Sigmoid colon (tissue), 7 donors: Measurements from ENCODE around the gene METTL8. TPM values are rescaled to one million over a fixed set of nuclear protein-coding genes. Genes with fewer than 3 reads are reported as not detected.
A peak's percentile ranks its signal among the peaks of the same experiment; 100 is the strongest.

Experiments
- DNase-seq: peaks from one replicate; pipeline ENCODE4 v3.0.0-alpha.2; 2019
- H3K27ac ChIP-seq, 4 donors: fragments of 200-600 bp; sonication (generic); one replicate each; pipeline ENCODE4 v1.5.1; 2016 to 2019; ENCODE audit warnings: mild to moderate bottlenecking in 1 of 4
- H3K27me3 ChIP-seq, 3 donors: fragments of 200-600 bp; sonication (generic); one replicate each; pipeline ENCODE4 v1.5.1; 2019; ENCODE audit warnings: mild to moderate bottlenecking in 1 of 3
- H3K36me3 ChIP-seq, 4 donors: fragments of 200-600 bp; sonication (generic); one replicate each; pipeline ENCODE4 v1.5.1; 2016 to 2019
- H3K4me1 ChIP-seq, 4 donors: fragments of 200-600 bp; sonication (generic); one replicate each; pipeline ENCODE4 v1.5.1; 2017 to 2019
- H3K4me3 ChIP-seq, 4 donors: fragments of 200-600 bp; sonication (generic); one replicate each; pipeline ENCODE4 v1.5.1; 2017 to 2019; ENCODE audit warnings: mild to moderate bottlenecking in 2 of 4, moderate library complexity in 1 of 4
- H3K9me3 ChIP-seq, 4 donors: fragments of 200-600 bp in 3 of 4; sonication (generic) in 3 of 4; one replicate each; pipeline versions ENCODE4 v1.5.1 to v1.6.1; 2013 to 2019
- EP300 ChIP-seq, 4 donors: sonication (generic); formaldehyde crosslinking; IDR thresholded peaks; one replicate each; pipeline ENCODE4 v1.6.1; 2017; ENCODE audit warnings: antibody characterized with exemption in 4 of 4
- POLR2A ChIP-seq, 2 donors: fragments of 450-650 bp; IDR thresholded peaks; one replicate each; pipeline ENCODE4 v1.6.1; 2016; ENCODE audit warnings: antibody characterized with exemption in 2 of 2, mild to moderate bottlenecking in 2 of 2, moderate library complexity in 2 of 2
- POLR2AphosphoS5 ChIP-seq, 4 donors: sonication (generic); formaldehyde crosslinking; IDR thresholded peaks; one replicate each; pipeline ENCODE4 v1.6.1; 2017; ENCODE audit warnings: antibody characterized with exemption in 4 of 4
- WGBS, 2 donors: extraction: QIAGEN DNeasy Blood & Tissue Kit; methylation state at CpG; one replicate each; pipeline ENCODE4 v1.1.7; 2013; 5-methylcytosine and 5-hydroxymethylcytosine counted together
- intact Hi-C: fragments of 100-400 bp; cut with DNase I; formaldehyde crosslinking; loops from one replicate; pipeline ENCODE4 v1.15.1; 2023
- polyA plus RNA-seq, 3 donors: library from polyadenylated mRNA; stranded (reverse); fragments of 200-250 nt; gene quantifications; one replicate each; pipeline ENCODE4 v1.2.3, GENCODE V29; 2013
- total RNA-seq, 4 donors: library from RNA; depleted of rRNA; stranded (reverse); fragments of >200 nt; gene quantifications; one replicate each; pipeline ENCODE4 v1.1.0, GENCODE V29; 2016
- TF ChIP-seq, protein P1 (sequence below), 4 experiments: fragments of 450-650 bp in 3 of 4; fragments of 200-600 bp in 1 of 4; IDR thresholded peaks; one replicate each; pipeline ENCODE4 v1.5.1; 2016 to 2019; ENCODE audit warnings: antibody characterized with exemption in 4 of 4, mild to moderate bottlenecking in 3 of 4, moderate library complexity in 2 of 4
- donor health status: healthy with polysubstance abuse.
- donor health status: Bipolar disorder and iron deficiency.
- donor health status: healthy.

METTL8 gene
- total and polyA plus RNA-seq, 7 donors: 3.0 to 42.7 (median 30.1) TPM

DNA sequence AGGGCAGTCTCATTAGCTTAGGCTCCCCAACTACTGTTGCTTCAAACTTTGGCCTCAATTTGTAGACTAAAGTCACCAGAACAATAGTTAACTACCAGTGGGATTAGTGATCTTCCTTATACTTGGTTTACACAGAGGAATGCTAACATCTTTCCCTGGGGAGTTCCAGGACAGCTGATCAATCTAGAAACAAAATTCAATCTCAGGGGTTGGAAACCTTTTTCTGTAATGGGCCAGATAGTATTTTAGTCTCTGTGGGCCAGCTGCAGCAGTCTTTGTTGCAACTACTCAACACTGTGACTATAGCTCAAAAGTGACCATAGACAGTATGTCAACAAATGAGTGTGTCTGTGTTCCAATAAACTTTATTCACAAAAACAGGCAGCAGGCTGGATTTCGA, 85.7 kb downstream of the METTL8 start:
- Histone ChIP-seq H3K27ac (peak overlapping the region; percentile 50 to 81 (median 74)), H3K27me3 (no peaks in the 10 kb centered on the region), H3K36me3 (no peaks in the 10 kb centered on the region), H3K4me3 (no peak overlapping the region), H3K9me3 (no peaks in the 10 kb centered on the region), H3K4me1 (peaks cover 0 to 41% (median 38%) of the 10 kb centered on the region in 4 donors)
- DNase-seq: no peak
- no peak for TF ChIP-seq POLR2AphosphoS5 (IDR thresholded peaks at IDR 0.05)
- WGBS, 2 donors: 67 to 78% methylated on average over 1 of the region's 1 CpG
- intact Hi-C loops: no loop called here

DNA sequence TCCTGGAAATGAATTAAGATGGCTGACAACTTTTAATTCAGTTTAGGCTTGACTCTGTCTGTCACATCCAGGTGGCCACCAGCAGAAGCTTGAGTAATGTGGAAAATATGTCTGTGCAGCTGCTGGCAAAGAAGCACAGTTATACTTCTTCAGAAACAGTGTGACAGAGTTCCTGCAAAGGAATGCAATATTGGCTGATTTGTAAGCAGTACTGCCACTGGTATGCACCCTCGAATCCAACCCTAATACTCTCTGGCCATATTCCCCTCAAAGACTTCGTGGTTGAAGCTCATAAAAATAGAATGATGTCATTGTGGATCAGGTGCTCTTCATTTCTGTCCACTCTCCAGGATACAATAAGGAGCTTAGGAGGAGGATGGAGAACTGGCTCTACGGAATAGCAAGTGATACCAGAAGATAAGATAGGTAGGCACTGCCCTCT, 86.2 kb downstream of the METTL8 start:
- no peak for DNase-seq
- H3K36me3 ChIP-seq: no peaks in the 10 kb centered on the region
- intact Hi-C loops: no loop called here
- 31 to 51% methylated on average over 3 of the region's 3 CpGs for WGBS, 2 donors
- peak overlapping the region; percentile 50 to 81 (median 74) for H3K27ac ChIP-seq
- H3K9me3 ChIP-seq: no peaks in the 10 kb centered on the region
- TF ChIP-seq EP300 (IDR thresholded peaks at IDR 0.05): peak in 2 of 4 donors; percentile 36 to 57
- no peak for TF ChIP-seq POLR2A (IDR thresholded peaks at IDR 0.05)
- peak in 3 of 4 donors; percentile 28 to 49 (median 34) for TF ChIP-seq POLR2AphosphoS5 (IDR thresholded peaks at IDR 0.05)
- no peak overlapping the region for H3K4me3 ChIP-seq
- no peaks in the 10 kb centered on the region for H3K27me3 ChIP-seq
- peaks cover 0 to 45% (median 38%) of the 10 kb centered on the region in 4 donors for H3K4me1 ChIP-seq

DNA sequence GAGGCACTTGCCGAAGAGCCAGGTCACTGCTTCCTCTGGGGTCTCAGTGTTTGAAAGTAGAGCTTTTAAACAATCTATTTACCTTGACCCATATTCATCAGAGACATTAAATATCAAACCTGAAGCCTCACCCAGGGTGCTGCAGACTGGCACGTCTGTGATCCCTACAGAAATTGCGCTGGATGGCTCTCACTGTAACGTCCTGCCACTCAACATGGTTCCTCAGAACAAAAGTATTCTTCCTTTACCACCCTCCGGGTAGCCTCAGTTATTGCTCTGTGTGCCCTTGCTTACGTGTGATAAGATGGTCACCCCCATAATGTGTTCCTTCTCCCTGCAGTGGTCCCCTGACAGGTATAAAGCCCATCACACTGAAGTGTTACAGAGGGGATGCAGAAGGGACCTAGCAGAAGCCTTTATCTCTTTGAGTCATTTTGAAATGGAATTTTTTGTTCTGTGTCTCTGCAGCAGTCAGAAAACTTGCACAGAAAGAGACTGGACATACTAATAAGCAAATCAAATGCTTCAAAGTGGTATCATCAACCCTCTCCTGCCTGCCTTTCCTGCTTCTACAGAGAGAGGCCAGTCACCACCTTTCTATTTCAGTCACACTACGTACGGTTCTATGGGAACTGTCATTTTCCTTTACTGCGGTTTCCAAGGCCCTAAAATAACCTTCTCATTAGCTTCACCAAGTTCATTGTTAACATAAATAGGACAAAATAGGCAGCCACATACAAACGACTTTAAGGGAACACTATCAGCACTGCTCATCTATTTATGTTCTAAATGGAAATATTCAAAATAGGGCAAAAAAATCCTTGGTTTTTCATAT, 86.8 kb downstream of the METTL8 start:
- 24 to 54% methylated on average over 10 of the region's 10 CpGs for WGBS, 2 donors

DNA sequence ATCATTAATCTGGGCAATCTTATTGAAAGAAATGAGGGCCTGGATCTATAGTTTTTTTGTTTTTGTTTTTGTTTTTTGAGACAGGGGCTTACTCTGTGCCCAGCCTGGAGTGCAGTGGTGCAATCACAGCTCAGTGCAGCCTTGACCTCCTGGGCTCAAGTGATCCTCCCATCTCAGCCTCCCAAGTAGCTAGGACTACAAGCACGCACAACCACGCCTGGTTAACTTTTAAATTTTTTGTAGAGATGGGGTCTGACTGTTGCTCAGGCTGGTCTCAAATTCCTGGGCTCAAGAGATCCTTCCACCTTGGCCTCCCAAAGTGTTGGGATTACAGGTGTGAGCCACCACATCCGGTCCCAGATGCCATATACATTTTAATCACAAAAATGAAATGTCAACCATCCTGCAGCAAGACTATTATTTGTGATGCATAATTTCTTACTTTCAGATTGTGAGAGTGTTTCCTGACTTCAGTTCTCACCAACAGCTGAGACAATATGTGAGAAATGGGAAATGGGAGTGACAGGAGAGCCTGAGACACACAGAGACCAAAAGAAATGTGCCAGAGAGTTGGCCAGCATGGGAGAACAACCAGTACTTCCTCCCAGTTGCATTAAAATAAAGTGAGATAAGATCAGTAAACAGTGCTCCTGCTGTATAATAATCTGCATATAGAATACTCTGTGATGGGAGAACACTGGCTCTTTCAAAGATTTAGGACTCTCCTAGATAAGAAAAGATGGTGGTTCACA, 87.6 kb downstream of the METTL8 start:
- WGBS, 2 donors: 78 to 89% methylated on average over 3 of the region's 3 CpGs
- no peaks in the 10 kb centered on the region for H3K27me3 ChIP-seq
- H3K27ac ChIP-seq: peak overlapping the region in 3 of 4 donors; percentile 50 to 81 (median 78)
- H3K4me3 ChIP-seq: no peak overlapping the region
- no peaks in the 10 kb centered on the region for H3K36me3 ChIP-seq
- no peak for DNase-seq
- peaks cover 0 to 55% (median 47%) of the 10 kb centered on the region in 4 donors for H3K4me1 ChIP-seq
- intact Hi-C loops: no loop called here
- no peaks in the 10 kb centered on the region for H3K9me3 ChIP-seq
- TF ChIP-seq EP300 (IDR thresholded peaks at IDR 0.05) (no peak), POLR2AphosphoS5 (IDR thresholded peaks at IDR 0.05) (no peak), POLR2A (IDR thresholded peaks at IDR 0.05) (no peak)
- TF ChIP-seq, protein P1, sequence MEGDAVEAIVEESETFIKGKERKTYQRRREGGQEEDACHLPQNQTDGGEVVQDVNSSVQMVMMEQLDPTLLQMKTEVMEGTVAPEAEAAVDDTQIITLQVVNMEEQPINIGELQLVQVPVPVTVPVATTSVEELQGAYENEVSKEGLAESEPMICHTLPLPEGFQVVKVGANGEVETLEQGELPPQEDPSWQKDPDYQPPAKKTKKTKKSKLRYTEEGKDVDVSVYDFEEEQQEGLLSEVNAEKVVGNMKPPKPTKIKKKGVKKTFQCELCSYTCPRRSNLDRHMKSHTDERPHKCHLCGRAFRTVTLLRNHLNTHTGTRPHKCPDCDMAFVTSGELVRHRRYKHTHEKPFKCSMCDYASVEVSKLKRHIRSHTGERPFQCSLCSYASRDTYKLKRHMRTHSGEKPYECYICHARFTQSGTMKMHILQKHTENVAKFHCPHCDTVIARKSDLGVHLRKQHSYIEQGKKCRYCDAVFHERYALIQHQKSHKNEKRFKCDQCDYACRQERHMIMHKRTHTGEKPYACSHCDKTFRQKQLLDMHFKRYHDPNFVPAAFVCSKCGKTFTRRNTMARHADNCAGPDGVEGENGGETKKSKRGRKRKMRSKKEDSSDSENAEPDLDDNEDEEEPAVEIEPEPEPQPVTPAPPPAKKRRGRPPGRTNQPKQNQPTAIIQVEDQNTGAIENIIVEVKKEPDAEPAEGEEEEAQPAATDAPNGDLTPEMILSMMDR (IDR thresholded peaks at IDR 0.05): no peak

More for the DNA sequence above, 86.8 kb downstream of the METTL8 start:
- no peak for DNase-seq
- peak overlapping the region; percentile 50 to 81 (median 74) for H3K27ac ChIP-seq
- no peaks in the 10 kb centered on the region for H3K27me3 ChIP-seq
- intact Hi-C loops: no loop called here
- H3K36me3 ChIP-seq: no peaks in the 10 kb centered on the region
- H3K4me3 ChIP-seq: no peak overlapping the region
- peaks cover 0 to 52% (median 44%) of the 10 kb centered on the region in 4 donors for H3K4me1 ChIP-seq
- TF ChIP-seq POLR2A (IDR thresholded peaks at IDR 0.05) (no peak), POLR2AphosphoS5 (IDR thresholded peaks at IDR 0.05) (no peak), EP300 (IDR thresholded peaks at IDR 0.05) (no peak)
- TF ChIP-seq, protein P1 (IDR thresholded peaks at IDR 0.05): no peak
- H3K9me3 ChIP-seq: no peaks in the 10 kb centered on the region

DNA sequence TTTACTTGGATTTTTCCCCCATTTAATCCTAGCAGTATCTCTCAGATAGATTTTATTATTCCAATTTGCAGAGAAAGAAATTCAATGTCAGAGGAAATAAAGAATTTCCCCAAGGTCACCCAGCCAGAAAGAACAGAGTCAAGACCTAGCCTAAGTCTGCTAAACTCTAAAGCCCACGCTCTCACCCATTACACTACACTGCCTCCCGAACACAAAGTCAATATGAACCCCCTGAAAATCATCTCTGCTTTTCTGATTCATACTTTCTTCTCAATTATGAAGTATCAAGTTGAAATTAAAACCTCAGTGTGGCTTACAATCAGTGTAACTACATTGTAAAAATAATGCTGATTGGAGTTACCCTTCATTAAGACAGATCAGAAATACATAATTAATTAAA, 89.6 kb downstream of the METTL8 start:
- no peaks in the 10 kb centered on the region for H3K9me3 ChIP-seq
- H3K4me1 ChIP-seq: peaks cover 0 to 55% (median 47%) of the 10 kb centered on the region in 4 donors
- intact Hi-C loops: no loop called here
- no peaks in the 10 kb centered on the region for H3K36me3 ChIP-seq
- peak overlapping the region in 2 of 4 donors; percentile 16 to 43 for H3K27ac ChIP-seq
- no peak for DNase-seq
- no peaks in the 10 kb centered on the region for H3K27me3 ChIP-seq
- no peak overlapping the region for H3K4me3 ChIP-seq
- no peak for TF ChIP-seq POLR2A (IDR thresholded peaks at IDR 0.05)
- TF ChIP-seq EP300 (IDR thresholded peaks at IDR 0.05): no peak
- TF ChIP-seq, protein P1 (IDR thresholded peaks at IDR 0.05): no peak
- no peak for TF ChIP-seq POLR2AphosphoS5 (IDR thresholded peaks at IDR 0.05)
- WGBS, 2 donors: 93 to 94% methylated on average over 2 of the region's 2 CpGs
